Fibroblast of gingiva (primary cell): ENCODE measurements around the gene MTERF4.
A peak's percentile ranks its signal among the peaks of the same experiment; 100 is the strongest.

ENCODE experiments used
- DNase-seq: peaks from one replicate; pipeline ENCODE4 v3.0.0-alpha.2; 2011; ENCODE audit warnings: low read depth

MTERF4 gene

DNA sequence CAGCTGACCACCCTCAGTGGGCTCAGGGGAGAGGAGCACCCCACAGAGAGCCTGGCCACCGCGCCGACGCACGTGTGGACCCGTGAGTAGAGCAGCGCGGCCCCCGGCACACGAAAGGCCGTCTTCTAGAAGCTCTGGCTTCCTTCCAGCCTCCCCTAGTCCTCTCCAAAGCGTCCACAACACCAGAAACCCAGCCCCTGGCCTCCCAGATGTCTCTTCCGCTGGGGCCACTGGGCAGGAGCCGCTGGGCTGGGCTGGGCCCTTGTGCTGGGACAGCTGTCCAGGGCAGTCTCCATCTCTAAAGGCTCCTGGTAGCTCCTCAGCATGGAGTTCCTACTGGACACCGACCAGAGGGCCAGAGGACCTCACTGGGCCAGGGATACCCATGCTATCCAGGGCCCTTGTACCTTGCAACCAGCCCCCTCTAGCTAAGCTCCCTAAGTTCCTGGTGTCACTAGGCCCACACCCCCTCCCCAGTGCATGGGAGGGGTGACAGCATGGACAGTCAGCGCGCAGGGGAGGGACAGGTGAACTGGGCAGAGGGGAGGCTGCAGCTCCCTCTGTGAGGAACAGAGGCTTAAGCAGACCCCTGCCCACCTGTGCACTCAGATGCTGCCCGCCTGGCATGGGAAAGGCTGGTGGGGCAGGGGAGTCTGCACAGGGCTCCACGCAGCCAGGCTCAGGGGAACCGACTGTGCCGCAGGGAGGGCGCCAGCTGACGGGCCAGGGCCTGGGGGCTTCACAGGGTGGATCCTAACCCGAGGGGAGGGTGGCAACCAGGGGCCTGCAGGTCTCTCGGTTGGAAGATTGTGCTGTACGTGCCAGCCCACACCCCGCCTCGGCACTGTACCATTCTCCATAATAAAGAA is 32.9 kb downstream of the MTERF4 start:
- DNase-seq, result no peak

DNA sequence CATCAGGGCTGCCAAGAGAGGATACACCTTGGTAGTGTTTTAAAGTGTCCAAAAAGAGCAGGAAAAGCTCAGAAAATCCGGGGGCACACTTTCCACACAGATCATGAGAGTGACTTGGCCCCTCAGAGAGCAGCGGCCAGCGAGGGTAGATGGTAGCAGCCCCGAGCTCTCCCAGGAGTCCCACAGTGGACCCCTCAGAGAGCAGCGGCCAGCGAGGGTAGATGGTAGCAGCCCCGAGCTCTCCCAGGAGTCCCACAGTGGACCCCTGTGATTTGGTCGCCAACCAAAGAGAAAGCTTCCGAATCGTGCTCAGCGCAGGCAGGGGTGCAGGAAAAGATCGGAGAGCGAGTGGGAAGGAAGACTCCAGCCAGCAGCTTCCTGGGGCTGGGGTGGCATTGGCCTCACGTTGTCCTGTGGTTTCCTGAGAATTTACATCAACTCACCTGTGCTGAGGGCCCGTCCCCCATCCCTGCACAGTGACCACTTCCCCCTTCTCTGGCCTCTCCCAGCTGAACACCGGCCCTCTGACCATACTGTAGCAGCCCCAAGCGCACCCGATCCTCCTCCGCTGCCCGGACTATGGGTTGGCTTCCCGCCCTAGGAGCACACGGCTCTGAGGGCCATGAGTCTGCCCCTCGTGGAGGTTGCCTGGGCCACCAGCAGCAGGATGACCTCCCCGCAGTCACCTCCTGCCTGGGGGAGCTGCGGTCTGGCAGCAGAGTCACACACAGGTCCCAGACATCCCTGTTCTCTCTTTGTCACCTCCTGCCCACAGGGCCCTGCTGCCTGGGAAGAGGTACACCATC is 33.7 kb downstream of the MTERF4 start:
- no peak for DNase-seq

DNA sequence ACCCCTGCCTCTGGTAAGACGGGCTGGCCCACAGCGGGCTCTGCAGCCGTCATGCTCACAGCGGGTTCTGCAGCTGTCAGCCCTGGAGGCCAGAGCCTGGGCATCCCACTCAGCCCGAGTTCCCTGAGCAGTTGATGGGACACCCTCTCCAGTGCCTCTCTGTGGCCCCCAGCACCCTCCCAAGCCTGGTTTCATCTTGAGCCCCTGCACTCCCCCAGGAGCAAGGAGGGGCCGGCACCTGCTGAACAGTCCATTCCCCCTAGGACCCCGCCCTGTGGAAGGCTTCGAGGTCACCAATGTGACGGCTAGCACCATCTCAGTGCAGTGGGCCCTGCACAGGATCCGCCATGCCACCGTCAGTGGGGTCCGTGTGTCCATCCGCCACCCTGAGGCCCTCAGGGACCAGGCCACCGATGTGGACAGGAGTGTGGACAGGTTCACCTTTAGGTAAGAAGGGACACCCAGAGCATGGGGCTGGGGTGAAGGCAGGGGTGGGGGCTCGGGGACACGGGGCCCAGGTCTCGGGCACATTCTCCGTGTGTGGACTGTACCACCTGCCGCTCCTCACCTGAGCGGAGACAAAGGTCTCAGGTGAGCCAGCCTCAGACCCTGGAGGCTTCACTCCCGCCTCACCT is 34.5 kb downstream of the MTERF4 start:
- DNase-seq, result no peak

DNA sequence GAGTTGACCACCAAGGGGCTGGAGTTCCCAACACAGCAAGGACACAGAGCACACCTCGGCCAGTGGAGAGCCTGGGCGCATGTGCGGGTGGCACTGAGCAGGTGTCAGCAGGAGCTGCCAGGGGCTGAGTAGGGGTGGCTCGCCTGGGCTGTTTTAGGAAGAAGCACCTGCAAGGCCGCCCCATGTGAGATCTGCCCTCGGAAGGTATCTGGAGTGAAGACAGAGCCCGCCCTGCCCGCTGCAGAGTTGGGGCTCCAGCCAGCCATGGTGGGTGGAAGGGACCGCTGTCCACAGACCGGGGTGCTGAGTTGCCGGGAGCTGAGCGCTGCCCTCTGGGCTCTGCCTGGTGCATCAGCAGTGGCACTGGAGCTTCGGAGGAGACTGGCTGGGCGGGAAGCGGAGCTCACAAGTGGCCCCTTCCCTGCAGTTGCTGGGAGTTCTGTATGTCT is 35.2 kb downstream of the MTERF4 start:
- DNase-seq, result no peak

DNA sequence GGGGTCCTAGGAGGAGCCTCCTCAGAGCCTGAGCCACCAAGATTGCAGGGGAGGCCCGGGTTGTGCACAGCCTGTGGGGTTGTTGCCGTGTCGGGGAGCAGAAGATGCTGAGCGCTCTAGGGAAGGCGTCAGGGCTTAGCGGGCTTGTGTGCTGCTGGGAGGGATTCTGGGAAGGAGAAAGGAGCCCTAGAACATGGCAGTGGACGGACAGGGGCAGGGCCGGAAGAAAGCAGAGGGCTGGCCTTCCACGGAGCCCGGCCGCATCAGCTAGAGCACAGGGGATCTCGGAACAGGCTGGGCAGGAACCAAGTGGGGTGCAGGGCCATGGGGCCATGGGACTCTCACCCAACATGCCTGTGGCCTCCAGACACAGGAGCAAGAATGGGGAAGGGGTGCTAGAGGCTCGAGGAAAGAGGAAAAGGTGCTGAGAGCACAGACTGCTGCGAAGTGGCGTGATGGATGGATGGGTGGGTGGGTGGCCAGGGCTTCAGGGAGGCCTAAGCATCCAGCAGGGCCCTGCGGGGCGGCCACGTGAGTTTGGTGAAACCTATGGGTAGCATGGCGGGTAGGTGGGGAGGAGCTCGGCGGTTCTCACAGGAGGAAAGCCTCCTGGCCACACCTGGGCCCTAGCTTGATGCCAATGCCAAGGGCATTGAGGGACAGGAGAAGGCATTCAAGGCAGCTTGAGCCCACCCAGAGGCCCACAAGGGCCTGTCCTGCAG is 35.8 kb downstream of the MTERF4 start:
- DNase-seq, result no peak

DNA sequence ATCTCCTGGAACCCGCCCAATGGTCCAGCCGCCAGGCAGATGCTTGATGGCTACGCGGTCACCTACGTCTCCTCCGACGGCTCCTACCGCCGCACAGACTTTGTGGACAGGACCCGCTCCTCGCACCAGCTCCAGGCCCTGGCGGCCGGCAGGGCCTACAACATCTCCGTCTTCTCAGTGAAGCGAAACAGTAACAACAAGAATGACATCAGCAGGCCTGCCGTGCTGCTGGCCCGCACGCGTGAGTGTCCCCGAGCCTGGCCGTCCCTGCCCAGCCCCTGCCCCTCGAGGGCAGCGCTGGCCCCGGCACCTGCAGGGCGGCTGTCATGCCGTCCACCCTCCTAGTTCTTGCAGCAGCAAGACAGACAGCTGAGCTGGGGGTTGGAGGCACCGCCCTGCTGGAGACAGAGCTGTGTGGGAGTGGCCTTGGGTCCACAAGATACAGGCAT is 36.7 kb downstream of the MTERF4 start:
- no peak for DNase-seq

DNA sequence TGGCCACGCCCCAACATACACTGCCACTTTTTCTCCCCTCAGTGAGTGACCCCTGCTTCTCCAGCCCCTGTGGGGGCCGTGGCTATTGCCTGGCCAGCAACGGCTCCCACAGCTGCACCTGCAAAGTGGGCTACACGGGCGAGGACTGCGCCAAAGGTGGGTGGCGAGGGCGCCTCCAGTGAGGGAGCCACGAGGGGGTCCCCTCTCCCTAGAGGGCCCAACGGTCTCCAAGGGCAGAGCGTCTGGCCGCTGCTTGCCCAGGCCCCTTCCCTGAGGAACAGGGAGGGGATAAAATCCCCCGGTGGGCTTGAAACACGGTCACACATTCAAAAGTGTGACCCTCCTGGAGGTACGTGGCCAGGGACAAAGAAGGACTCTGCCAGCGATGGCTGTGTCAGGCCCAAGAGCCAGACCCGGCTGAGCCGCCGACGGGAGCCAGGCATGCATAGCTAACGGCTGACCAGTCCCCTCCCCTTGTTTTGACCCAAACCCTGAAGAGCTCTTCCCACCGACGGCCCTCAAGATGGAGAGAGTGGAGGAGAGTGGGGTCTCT is 37.2 kb downstream of the MTERF4 start:
- no peak for DNase-seq

DNA sequence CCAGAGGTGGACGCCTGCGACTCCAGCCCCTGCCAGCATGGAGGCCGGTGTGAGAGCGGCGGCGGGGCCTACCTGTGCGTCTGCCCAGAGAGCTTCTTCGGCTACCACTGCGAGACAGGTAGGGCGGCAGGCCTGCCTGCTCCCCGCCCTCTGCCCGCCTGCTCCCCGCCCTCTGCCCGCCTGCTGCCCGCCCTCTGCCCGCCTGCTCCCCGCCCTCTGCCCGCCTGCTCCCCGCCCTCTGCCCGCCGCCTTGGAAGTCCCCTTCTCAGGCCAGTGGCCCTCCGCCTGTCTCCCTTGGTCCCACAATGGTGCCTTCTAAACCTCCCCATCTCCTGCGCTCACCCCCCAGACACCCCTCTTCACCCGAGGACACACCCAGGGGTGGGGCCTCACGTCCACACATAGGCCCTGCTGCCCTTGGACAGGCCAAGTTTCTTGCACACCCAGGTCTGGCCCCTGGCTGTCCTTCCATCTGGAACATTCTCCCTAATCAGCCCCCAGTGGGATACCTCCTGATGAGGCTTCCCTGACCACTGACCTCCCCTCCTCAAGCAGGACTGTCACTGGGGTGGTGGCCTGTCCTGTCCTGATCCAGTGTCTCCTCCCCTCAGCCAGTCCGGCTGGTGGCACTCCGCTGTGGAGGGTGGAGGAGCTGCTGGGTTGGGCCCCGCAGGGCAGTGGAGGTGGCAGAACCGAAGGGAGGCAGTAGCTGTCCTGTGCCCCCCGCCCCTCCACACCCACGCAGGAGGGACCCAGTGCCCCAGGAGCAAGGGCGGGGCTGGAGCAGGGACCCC is 37.9 kb downstream of the MTERF4 start:
- no peak for DNase-seq

DNA sequence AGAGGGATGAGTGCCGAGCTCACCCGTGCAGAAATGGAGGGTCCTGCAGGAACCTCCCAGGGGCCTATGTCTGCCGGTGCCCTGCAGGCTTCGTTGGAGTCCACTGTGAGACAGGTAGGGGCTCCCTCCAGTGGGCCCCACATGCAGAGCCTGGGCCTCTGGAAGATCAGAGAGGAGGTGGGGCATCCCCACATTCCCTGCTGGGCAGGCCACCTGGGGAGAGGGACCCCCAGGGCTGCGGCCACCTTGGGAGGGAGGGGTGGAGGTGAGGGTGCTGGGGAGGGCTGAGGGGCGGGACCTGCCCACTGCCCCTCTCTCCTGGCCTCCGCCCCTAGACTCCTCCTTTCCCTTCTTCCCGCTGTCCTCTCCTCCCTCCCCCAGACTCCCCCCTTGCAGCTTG is 38.5 kb downstream of the MTERF4 start:
- DNase-seq, result no peak

DNA sequence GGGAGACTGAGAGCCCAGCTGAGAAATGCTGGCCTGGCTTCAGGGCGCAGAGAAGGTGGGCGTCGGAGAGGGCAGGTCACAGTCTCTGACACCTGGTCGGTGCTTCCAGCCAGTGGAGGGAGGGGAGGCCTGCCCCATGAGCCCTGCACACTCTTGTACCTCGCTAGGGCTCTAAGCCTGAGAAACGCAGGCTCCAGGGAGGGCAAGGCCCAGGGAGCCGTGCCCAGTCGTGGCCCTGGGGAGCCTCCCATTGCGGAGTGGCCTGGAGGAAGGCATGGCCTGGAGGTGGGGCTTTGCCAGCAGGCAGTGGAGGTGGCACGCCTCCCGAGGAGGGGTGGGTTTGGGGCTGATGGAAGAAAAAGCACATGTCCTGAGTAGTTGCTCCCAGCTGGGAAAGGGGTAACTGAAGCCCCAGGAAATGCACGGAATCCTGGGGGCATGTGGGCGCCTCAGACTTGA is 39.0 kb downstream of the MTERF4 start:
- no peak for DNase-seq

DNA sequence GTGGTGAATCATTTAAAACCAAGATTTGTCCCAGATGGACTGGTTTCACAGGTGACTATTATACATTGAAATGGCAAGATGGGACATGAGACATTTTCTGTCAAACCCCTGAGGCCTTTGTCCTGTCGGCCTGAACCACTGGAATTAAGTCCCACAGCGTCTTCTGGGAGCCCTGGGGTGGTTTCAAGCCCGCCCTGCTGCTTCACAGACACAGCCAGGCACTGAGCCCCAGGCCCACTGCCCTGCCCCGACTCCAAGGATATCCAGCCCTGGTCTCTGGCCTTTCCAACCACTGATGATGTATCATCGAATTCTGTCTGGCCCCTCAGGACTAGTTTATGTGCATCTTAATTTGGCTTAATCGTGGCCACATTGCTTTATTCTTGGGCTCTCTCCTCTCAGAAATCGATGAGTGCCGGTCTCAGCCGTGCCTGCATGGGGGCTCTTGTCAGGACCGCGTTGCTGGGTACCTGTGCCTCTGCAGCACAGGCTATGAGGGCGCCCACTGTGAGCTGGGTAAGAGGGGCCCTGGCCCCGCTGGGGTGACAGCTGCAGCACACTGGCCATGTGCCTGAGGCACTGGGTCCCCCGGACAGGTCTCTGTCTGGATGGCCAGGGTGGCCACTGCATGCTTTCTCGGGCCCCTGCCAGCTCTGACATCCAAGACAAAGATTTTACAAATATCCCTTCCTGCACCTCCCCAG is 39.5 kb downstream of the MTERF4 start:
- DNase-seq, result no peak

DNA sequence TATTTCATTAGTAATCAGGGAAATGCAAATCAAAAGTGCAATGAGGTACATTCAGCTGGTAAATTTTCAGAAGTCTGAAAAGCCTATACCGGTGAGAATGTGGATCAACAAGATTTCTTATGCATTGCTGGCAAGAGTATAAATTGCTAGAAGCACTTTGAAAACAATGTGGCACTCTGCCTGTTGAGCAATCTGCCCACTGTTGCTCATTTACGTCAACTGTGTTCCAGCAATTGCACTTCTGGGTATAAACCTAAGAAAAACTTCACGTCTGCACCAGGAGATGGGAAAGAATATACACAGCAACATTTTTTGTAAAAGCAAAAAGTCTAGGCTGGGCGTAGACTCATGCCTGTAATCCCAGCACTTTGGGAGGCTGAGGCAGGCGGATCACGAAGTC is 40.8 kb downstream of the MTERF4 start:
- peak; percentile 92 for DNase-seq

DNA sequence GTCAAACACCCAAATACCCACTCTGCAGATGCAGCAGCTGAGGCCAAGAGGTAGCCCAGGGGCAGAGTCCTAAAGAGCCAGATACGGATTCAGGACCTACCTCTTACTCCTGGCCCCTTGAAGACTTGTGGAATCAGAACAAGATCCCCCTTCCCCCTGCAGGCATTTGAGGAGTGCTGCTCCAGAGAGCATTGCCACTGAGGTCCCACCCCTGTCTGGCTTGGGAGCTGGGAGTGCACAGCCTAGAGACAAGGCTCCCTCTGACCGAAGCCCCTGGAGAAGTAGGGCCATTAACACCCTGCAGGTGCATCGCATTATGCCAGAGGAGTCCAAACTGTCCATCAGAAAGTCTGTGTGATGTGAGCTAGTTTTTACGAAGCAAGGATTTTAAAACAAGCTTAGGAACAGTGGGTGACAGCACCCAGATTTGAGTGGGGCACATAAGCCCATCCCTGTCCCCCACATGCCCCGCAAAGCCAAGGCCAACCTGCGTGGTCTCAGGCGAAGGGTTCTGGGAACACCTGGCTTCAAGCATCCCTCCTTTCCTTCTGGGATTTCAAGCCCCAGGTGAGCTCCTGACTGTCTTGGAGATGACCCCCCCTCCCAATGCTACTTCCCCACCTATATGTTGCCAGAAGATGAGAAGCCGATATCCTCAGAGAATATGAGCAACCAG is 48.4 kb downstream of the MTERF4 start:
- no peak for DNase-seq

DNA sequence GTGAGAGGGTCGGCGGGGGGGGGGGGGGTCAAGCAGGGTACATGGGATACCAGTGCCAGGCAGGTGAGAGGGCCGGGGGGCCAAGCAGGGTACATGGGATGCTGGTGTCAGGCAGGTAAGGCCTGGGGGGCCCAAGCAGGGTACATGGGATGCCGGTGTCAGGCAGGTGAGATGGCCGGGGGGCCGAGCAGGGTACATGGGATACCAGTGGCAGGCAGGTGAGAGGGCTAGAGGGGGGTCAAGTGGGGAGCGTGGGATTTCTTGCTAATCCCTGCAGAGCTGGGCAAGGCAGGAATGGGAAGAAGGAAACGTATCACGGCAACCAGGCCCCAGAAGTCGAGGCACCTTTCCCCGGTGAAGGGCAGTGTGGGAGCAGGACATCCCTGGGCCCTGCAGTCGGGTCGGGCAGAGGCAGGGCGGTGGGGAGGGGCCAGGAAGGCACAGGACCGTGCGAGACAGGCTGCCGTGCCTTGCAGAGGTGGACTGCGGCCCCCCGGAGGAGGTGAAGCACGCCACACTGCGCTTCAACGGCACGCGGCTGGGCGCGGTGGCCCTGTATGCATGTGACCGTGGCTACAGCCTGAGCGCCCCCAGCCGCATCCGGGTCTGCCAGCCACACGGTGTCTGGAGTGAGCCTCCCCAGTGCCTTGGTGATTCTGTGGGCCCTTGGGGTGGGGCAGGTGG is 49.3 kb downstream of the MTERF4 start:
- no peak for DNase-seq

DNA sequence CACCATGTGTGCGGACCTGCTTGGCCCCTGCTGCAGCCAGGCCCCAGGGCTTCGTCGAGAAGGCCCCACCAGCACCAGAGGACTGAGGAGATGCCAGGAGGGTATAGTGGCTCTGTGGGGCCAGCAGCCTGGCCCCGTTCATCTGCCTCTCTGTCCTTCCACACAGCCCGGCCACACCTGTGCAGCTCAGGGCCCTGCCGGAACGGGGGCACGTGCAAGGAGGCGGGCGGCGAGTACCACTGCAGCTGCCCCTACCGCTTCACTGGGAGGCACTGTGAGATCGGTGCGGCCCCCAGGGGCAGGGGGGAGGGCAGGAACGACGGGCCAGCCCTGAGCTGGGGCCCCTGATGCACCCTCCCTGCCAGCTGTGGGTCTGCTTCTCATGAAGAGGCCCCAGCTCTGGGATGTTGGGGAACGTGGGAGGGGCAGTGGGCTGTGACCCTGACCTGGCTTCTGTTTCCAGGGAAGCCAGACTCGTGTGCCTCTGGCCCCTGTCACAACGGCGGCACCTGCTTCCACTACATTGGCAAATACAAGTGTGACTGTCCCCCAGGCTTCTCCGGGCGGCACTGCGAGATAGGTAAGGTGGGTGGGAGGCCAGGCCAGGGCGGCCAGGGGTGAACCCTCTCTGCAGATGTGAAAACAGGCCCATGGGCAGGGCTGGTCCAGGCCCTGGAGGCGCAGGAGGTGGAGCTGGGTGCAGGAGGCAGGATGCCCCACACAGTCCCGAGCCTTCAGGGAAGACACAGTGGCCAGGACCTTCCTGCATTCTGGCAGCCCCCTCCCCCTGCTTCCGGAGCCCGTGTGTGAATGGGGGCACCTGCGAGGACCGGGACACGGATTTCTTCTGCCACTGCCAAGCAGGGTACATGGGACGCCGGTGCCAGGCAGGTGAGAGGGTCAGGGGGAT is 50.3 kb downstream of the MTERF4 start:
- no peak for DNase-seq

DNA sequence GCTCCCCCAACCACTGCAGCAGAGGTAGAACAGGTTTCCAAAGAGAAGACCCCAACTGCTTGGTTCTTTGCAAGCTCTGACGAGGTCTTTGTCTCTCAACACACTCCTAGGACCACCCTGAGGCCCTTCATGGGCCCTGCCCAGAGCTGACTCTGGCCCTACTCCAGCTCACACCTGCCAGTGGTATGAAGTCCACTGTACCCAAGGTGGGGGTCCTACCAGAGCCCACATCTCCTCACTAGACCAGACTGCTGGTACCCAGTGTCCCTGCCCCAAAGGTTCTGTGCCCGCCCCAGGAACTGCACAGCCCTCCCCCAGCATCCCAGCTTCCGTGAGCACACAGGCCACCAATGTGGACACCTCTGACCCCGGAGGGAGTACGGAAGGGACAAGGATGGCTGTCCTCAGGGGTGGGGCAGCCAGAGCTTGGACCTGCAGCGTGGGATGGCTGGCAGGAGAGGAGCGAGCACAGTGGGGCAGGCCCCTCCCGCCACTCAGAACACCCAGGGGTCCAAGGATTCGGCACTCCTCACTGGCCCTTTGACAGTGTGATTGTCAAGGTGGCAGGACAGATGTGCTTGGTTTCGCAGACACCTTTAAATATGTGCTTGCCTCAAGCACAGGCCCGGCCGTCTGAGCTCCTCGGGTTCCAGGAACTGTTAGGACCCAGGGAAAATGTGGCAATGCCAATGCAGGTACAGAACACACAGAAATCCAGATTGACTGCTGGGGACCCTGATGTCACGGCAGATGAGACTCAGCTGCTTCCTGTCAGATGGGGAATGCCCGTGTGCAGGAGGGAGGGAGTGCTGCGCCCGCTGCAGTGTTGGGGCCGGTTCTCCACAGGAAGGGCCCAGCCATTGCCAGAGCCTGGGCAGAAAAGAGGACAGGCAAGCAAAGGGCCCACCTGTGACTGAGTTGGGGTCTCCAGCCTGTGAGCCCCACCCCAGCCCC is 51.2 kb downstream of the MTERF4 start:
- no peak for DNase-seq
